AG08395 (cell line): ENCODE results near the gene HRG.
"Not testable (repeated sequence)": the region's sequence is repeated elsewhere in the genome, so short reads cannot be mapped to it uniquely, and the experiment has no call there.

Source experiments
- DNase-seq: peaks from one replicate; pipeline ENCODE4 v3.0.0; 2012; ENCODE audit warnings: mixed read lengths, low spot score

The HRG gene

GRCh38 chr3:186680869-186681268 lies 15.1 kb downstream of the HRG start:
- DNase-seq = no peak

- no peak for DNase-seq
These were observed 17.0 kb downstream of the HRG start for GRCh38 chr3:186682812-186683211.

- no peak for DNase-seq
These were observed 18.2 kb downstream of the HRG start for GRCh38 chr3:186683979-186684378.

- not testable (repeated sequence) for DNase-seq
These were observed 20.7 kb downstream of the HRG start for GRCh38 chr3:186686475-186686874.

- DNase-seq = no peak
These were observed 21.4 kb downstream of the HRG start for GRCh38 chr3:186687120-186687651.

GRCh38 chr3:186690304-186690703 lies 24.5 kb downstream of the HRG start:
- not testable (repeated sequence) for DNase-seq

GRCh38 chr3:186691676-186692075 lies 25.9 kb downstream of the HRG start:
- no peak for DNase-seq

GRCh38 chr3:186693843-186694242 lies 28.0 kb downstream of the HRG start:
- no peak for DNase-seq

GRCh38 chr3:186694288-186695032 lies 28.6 kb downstream of the HRG start:
- DNase-seq = no peak

GRCh38 chr3:186696522-186696921 lies 30.7 kb downstream of the HRG start:
- DNase-seq = no peak

GRCh38 chr3:186697510-186697909 lies 31.7 kb downstream of the HRG start:
- no peak for DNase-seq

- DNase-seq = no peak
These were observed 34.5 kb downstream of the HRG start for GRCh38 chr3:186700267-186700666.

- DNase-seq = not testable (repeated sequence)
These were observed 36.6 kb downstream of the HRG start for GRCh38 chr3:186702451-186702850.

GRCh38 chr3:186705882-186706780 lies 40.3 kb downstream of the HRG start:
- no peak for DNase-seq

GRCh38 chr3:186708983-186709679 lies 43.3 kb downstream of the HRG start:
- no peak for DNase-seq

GRCh38 chr3:186710694-186711093 lies 44.9 kb downstream of the HRG start:
- DNase-seq = not testable (repeated sequence)

- no peak for DNase-seq
These were observed 47.7 kb downstream of the HRG start for GRCh38 chr3:186713499-186713898.

- no peak for DNase-seq
These were observed 51.2 kb downstream of the HRG start, which contains the start of gene KNG1 for GRCh38 chr3:186717039-186717457. Gene KNG1, plus strand, starts transcription at chr3:186717359. Its CDS starts 184 bp downstream, at chr3:186717543.

- DNase-seq = no peak
These were observed 54.3 kb downstream of the HRG start for GRCh38 chr3:186719945-186720739.

GRCh38 chr3:186722457-186722856 lies 56.6 kb downstream of the HRG start:
- peak; percentile 35 for DNase-seq

- DNase-seq = no peak
These were observed 59.1 kb downstream of the HRG start for GRCh38 chr3:186724911-186725310.
